Activated CD8-positive, alpha-beta memory T cell treated with anti-CD3 and anti-CD28 coated beads, Interleukin-2, amount 50 U/mL, for 48 hours (primary cell): ENCODE data around the gene TMEM94.
A peak's percentile ranks its signal among the peaks of the same experiment; 100 is the strongest.
"Not testable (repeated sequence)": the region's sequence is repeated elsewhere in the genome, so short reads cannot be mapped to it uniquely, and the experiment has no call there.

ENCODE experiments used
- DNase-seq: peaks from one replicate; pipeline ENCODE4 v3.0.0-alpha.2; 2020

Gene TMEM94

DNA sequence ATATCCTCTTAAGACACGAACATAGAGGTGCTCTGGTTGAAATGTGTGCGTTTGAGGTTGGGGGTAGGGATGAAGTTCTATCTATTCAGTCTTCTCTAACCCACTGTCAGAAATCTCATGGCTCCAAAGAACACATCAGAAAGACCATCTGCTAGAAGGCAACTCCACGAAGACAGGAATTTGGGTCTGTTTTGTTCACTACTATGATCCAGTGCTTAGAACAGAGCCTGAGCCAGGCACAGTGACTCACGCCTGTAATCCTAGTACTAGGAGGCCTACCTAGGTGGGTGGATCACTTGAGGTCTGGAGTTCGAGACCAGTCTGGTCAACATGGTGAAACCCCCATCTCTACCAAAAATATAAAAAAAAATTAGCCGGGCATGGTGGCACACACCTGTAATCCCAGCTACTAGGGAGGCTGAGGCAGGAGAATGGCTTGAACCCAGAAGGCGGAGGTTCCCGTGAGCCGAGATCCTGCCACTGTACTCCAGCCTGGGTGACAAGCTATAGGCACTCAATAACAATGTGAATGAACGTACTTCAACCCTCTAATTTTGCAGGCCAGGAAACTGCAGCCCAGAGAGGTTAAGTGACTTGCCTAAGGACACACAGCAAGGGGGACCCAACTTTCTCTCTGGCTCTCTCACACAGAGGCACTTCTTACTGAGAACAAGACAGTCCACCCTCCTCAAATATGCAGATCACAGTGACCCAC lies 56.6 kb downstream of the TMEM94 start:
- DNase-seq, result no peak

DNA sequence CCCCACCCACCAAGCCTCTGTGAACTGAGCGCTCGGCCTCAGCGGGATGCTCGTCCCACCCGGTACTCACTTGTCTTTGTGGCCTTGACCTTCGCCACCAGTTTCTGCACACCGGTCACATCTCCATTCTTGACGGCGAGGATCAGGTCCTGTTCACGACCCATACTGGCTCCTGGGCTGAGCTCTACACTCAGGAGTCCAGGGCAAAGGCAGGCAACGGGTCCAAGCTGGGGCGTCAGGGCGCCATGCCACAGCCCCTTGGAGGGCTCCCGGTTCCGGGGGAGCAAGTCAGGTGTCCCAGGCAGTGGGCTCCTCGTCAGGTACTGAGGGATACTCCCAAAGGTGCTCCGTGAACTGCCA lies 57.2 kb downstream of the TMEM94 start:
- no peak for DNase-seq

DNA sequence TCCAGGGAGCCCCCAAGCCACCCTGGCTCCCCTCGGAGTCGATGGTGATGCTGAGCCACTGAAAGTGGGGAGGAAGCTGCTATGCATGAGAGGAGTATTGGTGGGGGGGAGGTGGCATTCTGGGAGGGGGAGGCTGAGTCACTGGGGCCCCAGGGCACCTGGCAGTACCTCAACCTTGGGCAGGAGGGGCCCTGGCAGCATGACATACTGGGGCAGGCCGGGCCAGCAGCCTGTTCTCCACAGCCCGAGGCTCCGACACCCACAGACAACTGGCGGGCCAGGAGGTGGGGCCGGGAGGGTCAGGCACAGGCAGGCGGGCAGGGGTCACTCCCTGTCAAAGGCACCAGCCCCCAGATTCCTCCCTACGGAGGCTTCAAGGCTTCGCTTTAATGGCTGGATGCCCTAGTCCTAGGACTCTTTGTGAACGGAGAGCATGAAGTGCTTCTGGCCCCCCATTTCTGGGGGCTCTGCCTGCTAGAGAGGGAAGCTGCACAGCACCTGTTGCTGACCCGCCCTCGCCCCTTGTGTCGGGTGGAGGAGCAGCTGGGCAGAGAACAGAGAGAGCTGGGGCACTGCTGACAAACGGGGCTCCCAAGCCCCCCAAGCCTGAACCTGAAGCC lies 58.0 kb downstream of the TMEM94 start:
- no peak for DNase-seq

DNA sequence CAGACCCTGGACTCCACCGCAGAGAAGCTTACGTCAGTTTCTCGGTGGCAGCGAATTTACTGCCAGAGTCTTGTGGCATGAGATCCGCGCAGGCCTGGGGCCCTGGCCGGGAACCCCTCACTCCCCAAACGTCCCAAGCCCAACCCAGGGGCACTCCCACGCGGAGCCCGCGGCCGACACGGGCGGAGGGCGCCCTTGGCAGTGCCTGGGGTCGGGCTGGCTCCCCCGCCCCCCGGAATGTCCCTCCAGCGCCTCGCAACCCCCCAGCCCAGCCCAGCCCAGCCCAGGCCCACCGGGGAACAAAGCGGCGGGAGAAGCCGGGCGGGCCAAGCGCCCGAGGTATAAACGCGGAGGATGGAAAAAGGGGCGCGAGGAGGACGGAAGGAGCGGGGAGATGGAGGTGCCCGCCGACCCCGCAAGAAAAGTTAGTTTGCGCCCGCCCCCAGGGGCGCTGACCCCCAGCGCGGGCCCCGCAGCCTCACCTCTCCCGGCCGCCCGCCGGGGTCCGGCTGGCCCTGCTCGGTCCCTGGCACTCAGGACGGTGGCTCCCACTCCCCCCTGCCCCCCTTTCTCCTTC lies 58.6 kb downstream of the TMEM94 start:
- DNase-seq, result peak; percentile 59

DNA sequence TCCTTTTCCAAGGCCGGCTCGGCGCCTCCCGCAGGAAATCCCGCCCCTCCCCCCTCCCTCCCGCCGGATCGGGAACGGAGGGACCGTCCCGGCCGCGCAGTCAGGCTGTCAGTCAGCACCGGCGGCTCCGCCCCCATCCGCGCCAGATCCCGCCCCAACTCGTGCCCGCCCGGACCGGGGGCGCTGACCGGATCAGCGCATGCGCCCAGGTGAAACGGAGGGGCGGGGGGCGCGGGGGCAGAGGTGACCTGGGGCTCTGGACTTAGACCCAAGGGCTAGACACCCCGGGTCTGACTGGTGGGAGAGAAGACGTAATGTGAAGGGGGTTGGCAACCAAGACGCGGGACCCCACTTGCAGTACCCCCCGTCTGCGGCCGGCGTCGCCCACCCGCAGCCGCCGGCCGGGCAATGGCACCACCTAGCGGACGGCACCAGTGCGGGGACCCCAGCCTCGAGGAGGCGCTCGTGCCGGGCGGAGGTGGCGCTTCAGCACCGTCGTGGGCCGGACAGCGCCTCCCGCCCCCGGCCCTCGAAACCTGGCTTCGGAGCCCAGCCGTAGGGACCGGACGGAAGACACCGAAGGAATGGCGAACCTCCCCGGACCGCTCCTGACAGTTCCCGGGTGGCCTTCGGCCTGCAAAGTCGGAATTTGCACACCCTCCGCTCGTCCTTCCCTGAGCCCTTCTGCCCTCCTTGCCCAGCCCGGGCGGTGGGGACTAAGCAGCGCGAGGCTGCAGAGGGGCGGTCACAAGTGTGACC lies 59.2 kb downstream of the TMEM94 start, which contains the start of gene CASKIN2:
CASKIN2 (minus strand) TSS at position 42 of the 759 bp plus-strand sequence. CDS start 1,733 bp downstream, outside the sequence.
- DNase-seq, result peak; percentile 94

DNA sequence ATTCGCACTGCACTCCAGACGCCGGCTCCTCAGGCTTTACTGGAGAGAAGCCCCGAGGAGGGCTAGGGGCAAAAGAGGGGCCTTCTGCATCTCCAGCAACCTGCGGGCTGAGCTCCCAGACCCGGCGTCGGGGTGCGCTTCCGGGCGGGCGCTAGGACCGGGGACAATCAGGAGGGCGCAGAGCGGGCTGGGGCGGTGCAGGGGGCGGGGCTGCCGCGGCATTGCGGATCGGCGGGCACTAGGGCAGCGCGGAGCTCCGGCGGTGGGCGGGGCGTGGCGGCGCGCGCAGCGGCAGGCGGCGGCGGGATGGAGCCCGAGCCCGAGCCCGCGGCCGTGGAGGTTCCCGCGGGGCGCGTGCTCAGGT lies 59.8 kb downstream of the TMEM94 start, which contains the start of gene TSEN54:
TSEN54 (plus strand) TSS at position 274 of the 364 bp plus-strand sequence; CDS start at position 307, 33 bp downstream.
- peak; percentile 98 for DNase-seq

DNA sequence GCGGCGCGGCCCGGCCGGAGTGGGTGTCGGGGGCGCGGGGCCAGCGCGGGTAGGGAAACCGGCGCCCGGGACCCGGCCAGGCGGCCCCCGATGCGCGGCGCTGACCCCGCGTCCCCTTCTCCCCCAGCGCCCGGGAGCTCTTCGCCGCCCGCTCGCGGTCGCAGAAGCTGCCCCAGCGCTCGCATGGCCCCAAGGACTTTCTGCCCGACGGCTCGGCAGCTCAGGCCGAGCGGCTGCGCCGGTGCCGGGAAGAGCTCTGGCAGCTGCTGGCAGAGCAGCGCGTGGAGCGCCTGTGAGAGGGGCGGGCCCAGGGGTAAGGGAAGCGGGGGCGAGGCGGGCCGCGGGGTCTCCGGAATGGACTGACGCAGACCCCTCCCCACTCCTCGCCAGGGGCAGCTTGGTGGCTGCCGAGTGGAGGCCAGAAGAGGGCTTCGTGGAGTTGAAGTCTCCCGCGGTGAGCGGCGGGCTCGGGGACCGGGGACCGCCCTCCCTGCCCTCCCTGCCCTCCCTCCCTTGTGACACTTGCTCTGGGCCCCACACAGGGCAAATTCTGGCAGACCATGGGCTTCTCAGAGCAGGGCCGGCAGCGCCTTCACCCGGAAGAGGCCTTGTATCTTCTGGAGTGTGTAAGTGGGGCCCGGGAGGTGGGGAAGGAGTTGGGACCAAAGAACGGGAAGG lies 60.3 kb downstream of the TMEM94 start:
- DNase-seq, result peak; percentile 75

DNA sequence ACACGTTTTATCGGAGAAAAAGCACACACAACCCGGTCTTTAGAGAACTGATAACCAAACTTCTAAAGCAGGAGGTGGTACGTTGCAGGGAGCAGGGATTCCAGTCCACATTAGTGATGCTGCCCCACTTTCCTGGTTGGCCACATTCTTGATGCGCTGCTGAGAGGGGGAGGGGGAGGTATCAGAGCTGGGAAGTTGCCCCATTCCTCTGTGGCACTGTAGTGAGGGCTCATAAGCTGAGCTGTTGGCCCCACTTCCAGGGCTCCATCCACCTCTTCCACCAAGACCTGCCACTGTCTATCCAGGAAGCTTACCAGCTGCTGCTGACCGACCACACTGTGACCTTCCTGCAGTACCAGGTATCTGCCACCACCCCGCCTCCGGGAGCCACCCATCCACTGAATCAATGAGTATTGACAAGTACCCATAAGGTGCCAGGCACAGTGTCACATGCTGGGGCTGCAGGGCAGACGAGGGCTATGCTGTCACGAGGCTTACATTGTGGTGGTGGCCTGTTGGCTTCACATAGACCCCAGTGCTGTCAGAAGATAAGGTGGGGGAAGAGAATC lies 60.9 kb downstream of the TMEM94 start:
- peak; percentile 76 for DNase-seq

DNA sequence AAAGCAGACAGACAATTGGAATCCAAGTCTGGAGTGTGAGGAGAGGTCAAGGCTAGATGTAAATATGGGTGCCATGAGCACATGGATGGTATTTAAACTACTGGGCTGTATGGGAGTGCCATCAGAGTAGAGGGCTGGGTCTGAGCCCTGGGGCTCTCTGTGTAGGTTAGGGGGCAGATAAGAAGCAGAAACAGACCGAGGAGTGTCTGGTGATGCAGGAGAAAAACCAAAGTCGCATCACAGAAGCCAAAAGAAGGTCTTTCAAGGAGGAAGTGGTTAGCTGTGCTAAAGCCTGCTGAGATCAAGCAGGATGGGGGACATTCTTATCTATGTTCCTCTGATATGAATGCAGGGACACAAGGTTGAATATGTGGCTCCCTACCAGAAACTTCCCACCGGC lies 61.8 kb downstream of the TMEM94 start:
- DNase-seq, result no peak

DNA sequence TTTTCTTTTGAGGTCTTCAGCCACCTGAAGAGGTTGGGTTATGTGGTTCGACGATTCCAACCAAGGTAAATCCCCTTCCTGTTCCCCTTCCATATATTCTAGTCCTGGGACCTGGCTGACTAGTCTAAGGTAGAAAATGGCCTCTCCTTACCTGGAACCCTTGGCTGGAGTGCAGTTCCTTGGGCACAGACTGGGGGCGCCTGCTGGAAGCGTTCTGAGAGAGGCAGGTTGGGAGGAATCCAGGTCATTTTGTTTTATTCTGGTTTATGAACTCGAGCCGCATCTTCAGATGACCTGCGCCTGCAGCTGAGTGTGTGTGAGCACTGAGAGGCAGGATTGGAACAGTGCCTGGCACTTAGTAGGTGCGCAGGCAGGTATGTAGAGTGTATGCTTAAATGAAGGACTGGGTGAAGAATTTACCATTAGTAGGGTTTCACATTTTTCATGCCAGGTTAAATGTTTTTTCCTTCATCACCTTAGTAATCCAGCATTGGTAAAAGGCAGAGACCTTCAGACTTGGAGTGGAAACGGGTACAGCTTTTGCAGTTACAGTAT lies 62.6 kb downstream of the TMEM94 start:
- no peak for DNase-seq

DNA sequence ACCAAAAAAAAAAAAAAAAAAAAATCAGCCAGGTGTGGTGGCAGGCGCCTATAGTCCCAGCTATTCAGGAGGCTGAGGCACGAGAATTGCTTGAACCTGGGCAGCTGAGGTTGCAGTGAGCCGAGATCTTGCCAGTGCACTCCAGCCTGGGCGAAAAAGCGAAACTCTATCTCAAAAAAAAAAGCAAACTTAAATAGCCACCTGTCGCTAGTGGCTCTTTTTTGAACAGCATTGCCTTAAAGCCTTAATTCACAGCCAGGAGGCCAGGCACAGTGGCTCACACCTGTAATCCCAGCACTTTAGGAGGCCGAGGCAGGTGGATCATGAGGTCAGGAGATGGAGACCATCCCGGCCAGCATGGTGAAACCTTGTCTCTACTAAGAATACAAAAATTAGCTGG lies 64.0 kb downstream of the TMEM94 start:
- not testable (repeated sequence) for DNase-seq

DNA sequence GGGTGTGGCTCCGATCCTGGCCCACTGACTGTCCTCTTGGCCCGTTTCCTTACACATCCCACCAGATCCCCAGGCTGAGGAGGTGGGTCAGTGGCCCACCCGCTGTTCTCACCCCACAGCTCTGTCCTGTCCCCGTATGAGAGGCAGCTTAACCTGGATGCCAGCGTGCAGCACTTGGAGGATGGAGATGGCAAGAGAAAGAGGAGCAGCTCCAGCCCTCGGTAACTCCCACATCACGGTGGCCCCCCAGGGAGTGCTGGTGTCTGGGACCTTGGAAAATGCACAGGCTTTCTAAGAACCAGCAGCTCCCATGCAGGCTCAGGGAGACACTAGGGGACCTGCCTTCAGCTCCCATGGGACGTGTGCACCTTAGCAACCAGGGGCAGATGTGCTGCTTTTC lies 64.9 kb downstream of the TMEM94 start:
- no peak for DNase-seq

DNA sequence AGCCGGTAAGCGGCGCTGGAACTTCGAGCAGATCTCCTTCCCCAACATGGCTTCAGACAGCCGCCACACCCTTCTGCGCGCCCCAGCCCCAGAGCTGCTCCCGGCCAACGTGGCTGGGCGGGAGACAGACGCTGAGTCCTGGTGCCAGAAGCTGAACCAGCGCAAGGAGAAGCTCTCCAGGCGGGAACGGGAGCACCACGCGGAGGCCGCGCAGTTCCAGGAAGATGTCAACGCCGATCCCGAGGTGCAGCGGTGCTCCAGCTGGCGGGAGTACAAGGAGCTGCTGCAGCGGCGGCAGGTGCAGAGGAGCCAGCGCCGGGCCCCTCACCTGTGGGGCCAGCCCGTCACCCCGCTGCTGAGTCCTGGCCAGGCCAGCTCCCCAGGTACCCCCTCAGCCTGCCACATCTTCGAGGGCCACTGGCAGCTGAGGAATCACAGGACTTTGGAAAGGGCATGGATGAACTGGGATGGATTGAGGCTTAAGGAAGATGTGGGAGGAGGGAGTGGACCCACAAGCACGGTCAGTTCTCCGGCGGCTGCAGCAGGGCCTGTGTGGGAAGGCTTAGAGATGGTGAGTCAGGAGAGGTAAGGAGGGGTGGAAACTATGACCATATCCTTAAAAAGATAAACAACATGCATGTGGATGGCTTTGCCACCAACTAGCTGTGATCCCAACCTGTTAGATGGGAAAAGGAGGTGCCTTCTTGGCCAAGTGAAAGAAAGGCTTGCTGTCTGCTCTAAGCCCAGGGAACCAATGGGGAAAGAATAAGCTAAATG lies 65.7 kb downstream of the TMEM94 start:
- no peak for DNase-seq

DNA sequence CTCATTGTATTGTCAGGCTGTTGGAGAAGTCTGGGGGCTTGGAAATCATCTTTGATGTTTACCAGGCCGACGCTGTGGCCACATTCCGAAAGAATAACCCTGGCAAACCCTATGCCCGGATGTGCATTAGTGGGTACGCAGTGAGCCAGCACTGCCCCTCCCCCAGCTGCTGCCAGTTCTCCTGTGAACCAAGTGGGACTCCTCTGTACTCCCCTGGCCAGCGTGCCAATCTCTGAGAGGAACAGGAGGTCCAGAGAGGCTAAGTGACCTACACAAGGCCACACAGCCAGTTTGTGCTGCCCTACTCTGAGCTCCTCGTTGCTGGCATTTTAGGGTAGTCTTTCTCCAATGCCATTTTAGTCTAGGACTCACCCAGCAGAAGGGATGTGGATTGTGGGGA lies 67.2 kb downstream of the TMEM94 start:
- no peak for DNase-seq

DNA sequence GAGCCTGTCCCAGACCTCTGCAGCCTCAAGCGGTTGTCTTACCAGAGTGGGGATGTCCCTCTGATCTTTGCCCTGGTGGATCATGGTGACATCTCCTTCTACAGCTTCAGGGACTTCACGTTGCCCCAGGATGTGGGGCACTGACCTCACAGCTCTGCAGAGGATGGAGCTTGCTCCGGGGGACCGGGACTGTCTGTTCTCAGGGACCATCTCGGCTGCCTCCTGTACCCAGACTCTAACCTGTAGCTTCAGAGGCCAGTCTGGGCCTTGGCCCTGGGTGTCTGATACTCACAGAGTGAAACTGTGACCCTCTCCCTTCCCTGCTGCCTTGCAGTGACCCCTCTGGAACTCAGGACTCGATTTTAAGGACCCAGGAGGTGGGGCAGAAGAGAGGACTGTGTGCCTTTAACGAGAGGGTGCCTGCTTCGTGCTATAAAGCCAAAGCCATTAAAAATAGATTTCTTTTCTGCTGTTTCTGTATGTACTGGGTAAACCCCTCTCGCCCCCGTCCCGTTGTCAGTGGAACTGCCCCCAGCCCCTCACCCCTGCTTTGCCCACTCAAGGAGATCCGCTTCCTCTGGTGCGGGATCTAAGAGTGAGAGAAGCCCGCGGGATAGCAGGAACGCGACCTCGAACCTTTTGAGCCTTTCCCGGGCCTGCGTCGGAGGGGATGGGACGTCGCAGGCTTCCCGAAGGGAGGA lies 68.0 kb downstream of the TMEM94 start:
- DNase-seq, result no peak

DNA sequence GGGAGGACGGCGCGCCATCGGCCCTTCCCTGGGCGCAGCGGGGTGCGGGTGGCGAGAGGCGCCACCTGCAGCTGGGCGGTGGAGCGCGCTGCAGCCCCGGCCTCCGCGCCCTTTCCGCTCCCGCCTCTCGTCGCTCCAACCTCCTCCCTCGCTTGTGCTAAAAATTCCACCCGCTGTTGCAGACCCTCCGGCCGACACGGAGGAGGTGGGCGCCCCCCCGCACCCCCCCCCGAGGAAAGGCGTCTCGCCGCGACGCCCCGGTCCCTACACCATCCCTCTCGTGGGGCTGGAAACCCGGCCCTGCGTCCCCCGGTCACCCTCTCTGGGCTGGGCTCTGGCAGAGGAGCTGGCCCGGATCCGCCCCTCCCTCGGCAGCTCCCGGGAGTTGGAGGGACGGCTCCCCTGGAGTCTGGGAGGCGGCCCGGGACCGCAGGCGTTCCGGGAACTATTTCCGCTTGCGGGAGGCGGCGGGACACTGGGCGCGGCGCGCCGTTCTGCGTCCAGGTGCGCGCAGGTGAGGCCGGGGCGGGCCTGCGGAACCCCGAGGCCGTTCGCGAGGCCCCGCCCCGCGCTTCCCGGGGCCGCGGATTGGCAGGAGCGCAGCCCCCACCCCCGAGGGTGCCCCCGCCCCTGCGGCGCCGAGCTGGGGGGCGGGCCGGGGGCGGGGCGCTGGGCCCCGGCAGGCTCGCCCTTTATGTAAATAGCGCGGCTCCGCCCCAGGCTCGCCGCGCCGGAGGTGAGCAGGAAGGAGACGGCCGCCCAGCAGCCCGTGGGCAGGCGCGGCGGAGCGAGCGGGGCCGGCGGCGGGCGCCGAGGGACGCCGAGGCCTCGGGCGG lies 68.8 kb downstream of the TMEM94 start, which contains the start of gene LLGL2:
LLGL2 (plus strand) TSS at position 728 of the 836 bp plus-strand sequence. CDS start 17,730 bp downstream, outside the sequence.
- peak; percentile 85 for DNase-seq

DNA sequence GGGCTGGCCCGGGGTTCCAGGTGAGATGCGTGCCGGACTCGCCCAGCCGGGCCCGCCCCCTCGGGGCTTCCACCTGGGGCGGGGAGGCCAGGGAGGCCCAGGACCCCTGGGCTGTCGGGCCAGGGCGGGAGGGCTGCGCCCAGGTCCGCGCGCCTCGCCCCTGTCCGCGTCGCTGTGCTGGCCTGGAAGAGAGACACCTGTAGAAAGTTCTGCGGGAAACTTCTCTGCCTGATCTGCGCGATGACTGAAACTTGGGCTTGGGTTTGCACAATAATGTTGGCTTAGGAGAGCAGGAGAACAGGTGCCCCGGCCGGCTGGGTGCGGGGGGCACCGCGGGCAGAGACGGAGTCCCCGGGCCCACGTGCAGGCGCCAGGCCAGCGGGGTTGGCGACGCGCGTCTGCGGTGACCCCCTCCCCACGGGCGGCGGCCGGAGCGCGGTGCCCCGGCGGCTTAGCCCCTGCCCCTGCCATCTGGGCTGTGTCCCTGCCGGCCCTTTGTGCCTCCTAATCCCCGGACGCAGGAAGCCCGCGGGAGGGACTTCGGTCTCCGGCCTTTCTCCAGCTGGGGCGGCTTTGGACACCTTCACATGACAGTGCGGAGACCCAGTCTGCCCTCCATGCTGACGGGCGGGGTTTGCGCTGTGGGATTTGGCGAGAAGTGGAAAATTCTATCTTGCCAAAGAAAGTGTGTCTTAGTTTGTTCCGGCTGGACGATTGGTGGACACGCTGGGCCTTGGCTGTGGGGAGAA lies 69.5 kb downstream of the TMEM94 start:
- no peak for DNase-seq

DNA sequence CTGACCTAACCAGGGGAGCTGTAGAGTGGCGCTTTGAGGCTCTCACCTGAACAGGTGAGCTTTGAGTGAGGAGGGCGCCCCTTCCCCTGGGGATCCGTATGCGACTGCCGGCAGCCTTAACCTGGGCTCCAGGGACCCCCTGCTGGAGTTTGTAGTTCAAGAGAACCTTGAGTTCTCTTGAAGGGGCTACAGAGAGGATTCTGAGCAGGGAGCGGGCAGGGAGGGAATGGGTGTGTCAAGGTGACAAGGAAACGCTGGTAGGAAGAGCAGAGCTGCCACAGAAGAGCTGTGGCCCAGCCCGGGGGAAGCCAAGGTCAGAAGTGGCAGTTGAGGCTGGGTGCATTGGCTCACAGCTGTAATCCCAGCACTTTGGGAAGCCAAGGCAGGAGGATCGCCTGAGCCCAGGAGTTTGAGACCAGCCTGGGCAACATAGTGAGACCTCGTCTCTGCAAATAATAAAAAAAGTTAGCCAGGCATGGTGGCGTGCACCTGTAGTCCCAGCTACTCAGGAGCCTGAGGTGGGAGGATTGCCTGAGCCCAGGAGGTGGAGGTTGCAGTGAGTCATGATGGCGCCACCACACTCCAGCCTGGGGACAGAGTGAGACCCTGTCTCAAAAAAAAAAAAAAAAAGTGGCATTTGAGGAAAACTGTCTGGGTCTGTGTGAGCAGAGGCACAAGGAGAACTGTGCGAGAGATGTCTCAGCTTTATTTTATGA lies 70.3 kb downstream of the TMEM94 start:
- no peak for DNase-seq
